ENCODE data around the gene CRACR2B.

CRACR2B gene

DNA sequence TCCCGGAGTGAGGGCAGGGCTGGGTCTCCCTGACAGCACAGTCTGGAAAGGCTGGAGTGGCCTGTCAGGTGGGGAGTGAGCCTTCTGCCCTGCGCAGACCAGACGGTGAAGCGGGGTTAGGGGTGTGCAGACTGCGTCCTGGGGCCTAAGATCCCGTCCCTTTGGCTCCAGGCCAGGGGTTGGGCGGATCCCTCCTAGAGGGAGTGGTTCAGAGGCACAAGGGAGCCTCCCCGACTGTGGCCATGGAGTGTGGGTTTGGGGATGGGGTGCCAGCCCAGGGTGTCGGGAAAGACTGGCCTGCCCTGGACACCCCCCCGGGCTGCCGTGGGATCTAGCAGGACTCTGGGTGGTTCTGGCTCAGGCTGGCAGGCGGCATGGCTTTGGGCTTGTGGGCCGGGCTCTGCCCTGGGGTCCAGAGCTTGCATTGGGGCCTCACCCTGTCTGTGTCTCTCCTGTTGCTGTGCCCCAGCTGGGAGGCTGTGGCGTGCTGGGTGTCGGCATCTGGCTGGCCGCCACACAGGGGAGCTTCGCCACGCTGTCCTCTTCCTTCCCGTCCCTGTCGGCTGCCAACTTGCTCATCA, 34.5 kb downstream of the CRACR2B start:
- H3K27ac ChIP-seq (ENCODE audit: low read depth, low read length): no peak overlapping the region
- peaks cover 11 to 22% of the 10 kb centered on the region in 2 donors for H3K27me3 ChIP-seq (ENCODE audit: control insufficient read depth in 1 of 2, insufficient read depth in 2 of 2, low read length in 2 of 2)

GRCh38 chr11:862696-863022, 34.9 kb downstream of the CRACR2B start:
- peaks cover 0 to 16% of the 10 kb centered on the region in 2 donors for H3K4me1 ChIP-seq (ENCODE audit: control insufficient read depth in 1 of 2, insufficient read depth in 2 of 2, low read length in 2 of 2)
- no peak overlapping the region for H3K4me3 ChIP-seq (ENCODE audit: low read depth in 1 of 2, low read length in 2 of 2)
- peaks cover 11 to 22% of the 10 kb centered on the region in 2 donors for H3K27me3 ChIP-seq (ENCODE audit: control insufficient read depth in 1 of 2, insufficient read depth in 2 of 2, low read length in 2 of 2)
- no peak overlapping the region for H3K27ac ChIP-seq (ENCODE audit: low read depth, low read length)
- H3K9ac ChIP-seq (ENCODE audit: low read depth in 1 of 2, low read length in 2 of 2): no peak overlapping the region
- H3K36me3 ChIP-seq (ENCODE audit: control insufficient read depth in 1 of 2, insufficient read depth in 2 of 2, low read length in 2 of 2): no peaks in the 10 kb centered on the region
- H3K9me3 ChIP-seq (ENCODE audit: control insufficient read depth in 1 of 2, low read length in 2 of 2): no peaks in the 10 kb centered on the region

More for the DNA sequence above, 34.5 kb downstream of the CRACR2B start:
- Histone ChIP-seq H3K9ac (ENCODE audit: low read depth in 1 of 2, low read length in 2 of 2) (no peak overlapping the region), H3K4me3 (ENCODE audit: low read depth in 1 of 2, low read length in 2 of 2) (no peak overlapping the region), H3K4me1 (ENCODE audit: control insufficient read depth in 1 of 2, insufficient read depth in 2 of 2, low read length in 2 of 2) (peaks cover 0 to 16% of the 10 kb centered on the region in 2 donors), H3K36me3 (ENCODE audit: control insufficient read depth in 1 of 2, insufficient read depth in 2 of 2, low read length in 2 of 2) (no peaks in the 10 kb centered on the region), H3K9me3 (ENCODE audit: control insufficient read depth in 1 of 2, low read length in 2 of 2) (no peaks in the 10 kb centered on the region)

GRCh38 chr11:863023-863909, 35.5 kb downstream of the CRACR2B start:
- Histone ChIP-seq H3K27me3 (ENCODE audit: control insufficient read depth in 1 of 2, insufficient read depth in 2 of 2, low read length in 2 of 2) (peaks cover 11 to 22% of the 10 kb centered on the region in 2 donors), H3K36me3 (ENCODE audit: control insufficient read depth in 1 of 2, insufficient read depth in 2 of 2, low read length in 2 of 2) (no peaks in the 10 kb centered on the region), H3K27ac (ENCODE audit: low read depth, low read length) (no peak overlapping the region), H3K9ac (ENCODE audit: low read depth in 1 of 2, low read length in 2 of 2) (no peak overlapping the region), H3K9me3 (ENCODE audit: control insufficient read depth in 1 of 2, low read length in 2 of 2) (no peaks in the 10 kb centered on the region), H3K4me3 (ENCODE audit: low read depth in 1 of 2, low read length in 2 of 2) (no peak overlapping the region), H3K4me1 (ENCODE audit: control insufficient read depth in 1 of 2, insufficient read depth in 2 of 2, low read length in 2 of 2) (peaks cover 0 to 16% of the 10 kb centered on the region in 2 donors)

DNA sequence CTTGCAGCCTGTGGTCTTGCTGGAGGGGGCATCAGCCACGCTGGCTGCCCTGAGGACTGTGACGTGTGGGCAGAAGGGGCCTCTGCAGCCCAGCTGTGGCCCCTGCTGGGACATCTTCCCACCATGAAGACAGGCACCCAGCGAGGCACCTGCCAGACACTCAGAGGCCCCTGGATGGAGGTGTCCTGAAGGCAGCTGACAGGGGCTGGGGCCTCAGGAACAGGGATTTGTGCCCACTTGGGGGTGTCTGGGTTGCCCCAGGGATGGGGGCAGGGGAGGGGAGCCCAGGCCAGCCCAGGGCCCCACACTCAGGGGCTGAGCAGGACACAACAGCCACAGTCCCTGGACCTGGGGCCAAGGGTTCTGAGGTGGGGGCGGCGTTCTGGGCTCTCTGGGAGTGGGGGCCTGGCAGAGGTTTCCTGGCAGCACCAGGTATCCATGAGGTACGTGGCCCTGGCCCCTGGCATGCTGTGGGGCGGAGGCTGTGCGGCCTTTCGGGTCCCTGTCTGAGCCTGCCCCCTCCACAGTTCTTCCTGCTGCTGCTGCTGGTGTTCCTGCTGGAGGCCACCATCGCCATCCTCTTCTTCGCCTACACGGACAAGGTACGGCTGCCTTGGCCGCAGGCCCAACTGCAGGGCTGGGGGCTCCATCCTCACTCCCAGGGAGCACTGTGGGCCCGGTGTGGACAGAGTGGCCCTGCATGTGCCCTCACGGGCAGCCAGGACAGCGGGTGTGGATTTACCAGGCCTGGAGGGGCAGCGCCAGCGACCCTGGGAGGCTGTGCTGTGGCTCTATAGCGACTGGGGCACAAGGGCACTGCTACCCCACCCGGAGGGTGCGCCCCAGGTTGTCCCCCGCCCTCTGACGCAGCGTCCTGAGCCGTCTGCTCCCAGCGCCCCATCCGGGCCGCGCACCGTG, 36.5 kb downstream of the CRACR2B start:
- no peaks in the 10 kb centered on the region for H3K36me3 ChIP-seq (ENCODE audit: control insufficient read depth in 1 of 2, insufficient read depth in 2 of 2, low read length in 2 of 2)
- no peak overlapping the region for H3K27ac ChIP-seq (ENCODE audit: low read depth, low read length)
- H3K9ac ChIP-seq (ENCODE audit: low read depth in 1 of 2, low read length in 2 of 2): no peak overlapping the region
- H3K4me1 ChIP-seq (ENCODE audit: control insufficient read depth in 1 of 2, insufficient read depth in 2 of 2, low read length in 2 of 2): peaks cover 0 to 16% of the 10 kb centered on the region in 2 donors
- H3K27me3 ChIP-seq (ENCODE audit: control insufficient read depth in 1 of 2, insufficient read depth in 2 of 2, low read length in 2 of 2): peaks cover 11 to 22% of the 10 kb centered on the region in 2 donors
- H3K9me3 ChIP-seq (ENCODE audit: control insufficient read depth in 1 of 2, low read length in 2 of 2): no peaks in the 10 kb centered on the region
- no peak overlapping the region for H3K4me3 ChIP-seq (ENCODE audit: low read depth in 1 of 2, low read length in 2 of 2)

- Histone ChIP-seq H3K4me3 (ENCODE audit: low read depth in 1 of 2, low read length in 2 of 2) (no peak overlapping the region), H3K9me3 (ENCODE audit: control insufficient read depth in 1 of 2, low read length in 2 of 2) (no peaks in the 10 kb centered on the region), H3K27ac (ENCODE audit: low read depth, low read length) (no peak overlapping the region), H3K36me3 (ENCODE audit: control insufficient read depth in 1 of 2, insufficient read depth in 2 of 2, low read length in 2 of 2) (peaks cover 0 to 1% of the 10 kb centered on the region in 2 donors), H3K27me3 (ENCODE audit: control insufficient read depth in 1 of 2, insufficient read depth in 2 of 2, low read length in 2 of 2) (peaks cover 11 to 20% of the 10 kb centered on the region in 2 donors), H3K9ac (ENCODE audit: low read depth in 1 of 2, low read length in 2 of 2) (no peak overlapping the region), H3K4me1 (ENCODE audit: control insufficient read depth in 1 of 2, insufficient read depth in 2 of 2, low read length in 2 of 2) (peaks cover 0 to 9% of the 10 kb centered on the region in 2 donors)
Observed at GRCh38 chr11:864898-865297, 37.2 kb downstream of the CRACR2B start.

DNA sequence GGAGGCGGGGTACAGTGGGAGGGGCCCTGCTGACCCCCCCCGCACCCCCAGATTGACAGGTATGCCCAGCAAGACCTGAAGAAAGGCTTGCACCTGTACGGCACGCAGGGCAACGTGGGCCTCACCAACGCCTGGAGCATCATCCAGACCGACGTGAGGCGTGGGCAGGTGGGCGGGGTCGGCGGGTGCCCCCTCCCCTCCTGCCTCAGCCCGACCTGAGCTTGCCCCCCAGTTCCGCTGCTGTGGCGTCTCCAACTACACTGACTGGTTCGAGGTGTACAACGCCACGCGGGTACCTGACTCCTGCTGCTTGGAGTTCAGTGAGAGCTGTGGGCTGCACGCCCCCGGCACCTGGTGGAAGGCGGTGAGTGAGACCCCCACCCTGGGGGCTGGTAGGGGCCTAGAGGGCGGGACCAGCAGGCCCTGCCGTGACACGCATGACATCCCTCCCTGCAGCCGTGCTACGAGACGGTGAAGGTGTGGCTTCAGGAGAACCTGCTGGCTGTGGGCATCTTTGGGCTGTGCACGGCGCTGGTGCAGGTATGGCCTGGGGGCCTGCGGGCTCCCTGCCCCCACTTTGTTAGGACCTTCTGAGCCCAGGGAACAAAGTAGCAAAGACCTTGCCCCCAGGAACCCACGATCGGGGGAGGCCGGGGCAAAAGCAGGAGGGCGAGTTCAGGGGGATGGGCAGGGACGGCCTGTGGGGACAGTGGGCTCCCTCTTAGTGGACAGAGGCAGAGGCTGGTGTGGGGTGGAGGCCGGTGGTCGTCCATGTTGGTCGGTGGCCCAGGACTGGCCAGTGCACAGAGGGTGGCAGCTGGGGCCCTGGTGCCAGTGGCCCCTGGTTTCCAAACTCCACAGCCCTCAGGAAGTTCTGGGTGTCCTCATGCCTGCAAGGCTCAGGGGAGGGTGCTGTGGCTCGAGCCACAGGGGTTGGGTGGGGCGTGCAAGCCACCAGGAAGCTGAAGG, 38.0 kb downstream of the CRACR2B start:
- H3K9me3 ChIP-seq (ENCODE audit: control insufficient read depth in 1 of 2, low read length in 2 of 2): no peaks in the 10 kb centered on the region
- H3K4me1 ChIP-seq (ENCODE audit: control insufficient read depth in 1 of 2, insufficient read depth in 2 of 2, low read length in 2 of 2): peaks cover 0 to 7% of the 10 kb centered on the region in 2 donors
- H3K27ac ChIP-seq (ENCODE audit: low read depth, low read length): no peak overlapping the region
- peaks cover 11 to 20% of the 10 kb centered on the region in 2 donors for H3K27me3 ChIP-seq (ENCODE audit: control insufficient read depth in 1 of 2, insufficient read depth in 2 of 2, low read length in 2 of 2)
- H3K9ac ChIP-seq (ENCODE audit: low read depth in 1 of 2, low read length in 2 of 2): no peak overlapping the region
- peaks cover 0 to 2% of the 10 kb centered on the region in 2 donors for H3K36me3 ChIP-seq (ENCODE audit: control insufficient read depth in 1 of 2, insufficient read depth in 2 of 2, low read length in 2 of 2)
- no peak overlapping the region for H3K4me3 ChIP-seq (ENCODE audit: low read depth in 1 of 2, low read length in 2 of 2)

- Histone ChIP-seq H3K36me3 (ENCODE audit: control insufficient read depth in 1 of 2, insufficient read depth in 2 of 2, low read length in 2 of 2) (peaks cover 0 to 2% of the 10 kb centered on the region in 2 donors), H3K9ac (ENCODE audit: low read depth in 1 of 2, low read length in 2 of 2) (no peak overlapping the region), H3K4me1 (ENCODE audit: control insufficient read depth in 1 of 2, insufficient read depth in 2 of 2, low read length in 2 of 2) (peaks cover 0 to 7% of the 10 kb centered on the region in 2 donors), H3K27ac (ENCODE audit: low read depth, low read length) (no peak overlapping the region), H3K9me3 (ENCODE audit: control insufficient read depth in 1 of 2, low read length in 2 of 2) (no peaks in the 10 kb centered on the region), H3K27me3 (ENCODE audit: control insufficient read depth in 1 of 2, insufficient read depth in 2 of 2, low read length in 2 of 2) (peaks cover 11 to 20% of the 10 kb centered on the region in 2 donors), H3K4me3 (ENCODE audit: low read depth in 1 of 2, low read length in 2 of 2) (no peak overlapping the region)
Observed at GRCh38 chr11:866481-866880, 38.8 kb downstream of the CRACR2B start.

GRCh38 chr11:867856-868358, 40.2 kb downstream of the CRACR2B start:
- H3K9me3 ChIP-seq (ENCODE audit: control insufficient read depth in 1 of 2, low read length in 2 of 2): no peaks in the 10 kb centered on the region
- no peaks in the 10 kb centered on the region for H3K4me1 ChIP-seq (ENCODE audit: control insufficient read depth in 1 of 2, insufficient read depth in 2 of 2, low read length in 2 of 2)
- H3K27me3 ChIP-seq (ENCODE audit: control insufficient read depth in 1 of 2, insufficient read depth in 2 of 2, low read length in 2 of 2): peaks cover 0 to 12% of the 10 kb centered on the region in 2 donors
- no peak overlapping the region for H3K9ac ChIP-seq (ENCODE audit: low read depth in 1 of 2, low read length in 2 of 2)
- H3K36me3 ChIP-seq (ENCODE audit: control insufficient read depth in 1 of 2, insufficient read depth in 2 of 2, low read length in 2 of 2): peaks cover 0 to 2% of the 10 kb centered on the region in 2 donors
- H3K4me3 ChIP-seq (ENCODE audit: low read depth in 1 of 2, low read length in 2 of 2): no peak overlapping the region
- H3K27ac ChIP-seq (ENCODE audit: low read depth, low read length): no peak overlapping the region

DNA sequence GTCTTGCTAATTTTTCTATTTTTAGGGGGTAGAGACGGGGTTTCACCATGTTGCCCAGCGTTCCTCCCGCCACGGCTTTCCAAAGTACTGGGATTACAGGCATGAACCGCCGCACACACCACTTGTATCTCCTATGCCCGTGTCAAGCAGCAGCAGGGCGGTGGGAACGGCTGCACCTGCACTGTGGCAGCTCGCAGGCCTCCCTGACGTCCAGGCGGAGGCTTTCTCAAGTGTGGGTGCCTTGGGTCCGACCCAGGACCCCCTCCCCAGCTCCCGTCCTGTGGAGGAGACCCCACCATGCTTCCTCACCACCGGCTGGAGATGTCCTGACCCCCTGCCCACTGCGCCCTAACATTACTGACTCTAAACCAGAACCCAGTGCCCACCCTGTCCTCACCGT, 40.7 kb downstream of the CRACR2B start:
- Histone ChIP-seq H3K27ac (ENCODE audit: low read depth, low read length) (no peak overlapping the region), H3K4me1 (ENCODE audit: control insufficient read depth in 1 of 2, insufficient read depth in 2 of 2, low read length in 2 of 2) (no peaks in the 10 kb centered on the region), H3K9me3 (ENCODE audit: control insufficient read depth in 1 of 2, low read length in 2 of 2) (no peaks in the 10 kb centered on the region), H3K9ac (ENCODE audit: low read depth in 1 of 2, low read length in 2 of 2) (no peak overlapping the region), H3K27me3 (ENCODE audit: control insufficient read depth in 1 of 2, insufficient read depth in 2 of 2, low read length in 2 of 2) (peaks cover 0 to 8% of the 10 kb centered on the region in 2 donors), H3K36me3 (ENCODE audit: control insufficient read depth in 1 of 2, insufficient read depth in 2 of 2, low read length in 2 of 2) (peaks cover 0 to 2% of the 10 kb centered on the region in 2 donors), H3K4me3 (ENCODE audit: low read depth in 1 of 2, low read length in 2 of 2) (no peak overlapping the region)

Data from duodenal mucosa (tissue), 2 donors.